CD4-positive, alpha-beta T cell treated with Interleukin-12 subunit alpha and Interleukin-12 subunit beta, for 1 hour (primary cell): ENCODE results near the gene SLC16A8.
"Not testable (repeated sequence)": the region's sequence is repeated elsewhere in the genome, so short reads cannot be mapped to it uniquely, and the experiment has no call there.

ENCODE experiments used
- DNase-seq: peaks from one replicate; pipeline ENCODE4 v3.0.0-alpha.2; 2020

The SLC16A8 gene

GRCh38 chr22:38085056-38085455, 1.1 kb upstream of the SLC16A8 start:
- no peak for DNase-seq

GRCh38 chr22:38082986-38083710, 836 bp downstream of the SLC16A8 start:
- DNase-seq: no peak

DNA sequence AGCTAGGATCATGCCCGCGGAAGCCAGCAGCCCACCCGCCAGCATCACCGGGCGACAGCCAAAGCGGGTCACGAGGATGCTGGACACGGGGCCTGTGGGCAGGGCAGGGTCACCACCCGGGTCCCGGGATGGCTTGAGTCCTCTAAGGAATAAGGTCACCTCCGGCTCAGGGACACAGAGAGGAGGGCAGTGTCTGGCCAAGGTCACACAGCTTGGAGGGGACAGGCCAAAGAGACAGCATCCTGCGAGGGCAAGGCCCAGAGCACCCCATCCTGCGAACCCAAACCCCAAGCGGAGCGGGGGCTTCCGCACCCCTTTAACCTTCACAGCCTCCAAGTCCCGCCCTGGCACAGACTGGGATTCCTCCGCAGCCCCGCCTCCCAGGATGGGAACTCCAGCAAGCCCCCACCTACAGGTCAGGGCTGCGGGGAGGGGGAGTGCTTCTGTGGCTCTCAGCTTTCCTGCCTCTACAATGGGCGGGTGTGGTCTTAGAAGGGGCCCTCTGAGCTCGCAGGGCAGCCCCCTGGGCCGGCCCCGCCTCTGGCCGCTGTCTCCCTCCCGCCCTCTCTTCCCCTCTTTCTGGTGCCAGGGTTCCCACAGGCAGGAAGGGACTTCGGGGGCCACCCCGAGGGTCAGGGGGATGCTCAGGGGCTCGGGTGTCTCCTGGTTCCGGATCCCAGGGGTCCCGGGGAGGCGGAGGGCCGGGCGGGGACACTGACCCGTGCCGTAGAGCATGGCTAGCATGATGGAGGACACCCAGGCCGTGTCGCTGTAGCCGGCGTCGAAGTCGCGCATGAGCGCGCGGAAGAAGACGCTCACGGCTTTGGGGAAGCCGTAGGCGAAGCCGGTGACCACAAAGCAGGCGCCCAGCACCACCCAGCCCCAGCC, 1.8 kb downstream of the SLC16A8 start:
- no peak for DNase-seq

GRCh38 chr22:38081636-38081940, 2.4 kb downstream of the SLC16A8 start:
- DNase-seq: no peak

DNA sequence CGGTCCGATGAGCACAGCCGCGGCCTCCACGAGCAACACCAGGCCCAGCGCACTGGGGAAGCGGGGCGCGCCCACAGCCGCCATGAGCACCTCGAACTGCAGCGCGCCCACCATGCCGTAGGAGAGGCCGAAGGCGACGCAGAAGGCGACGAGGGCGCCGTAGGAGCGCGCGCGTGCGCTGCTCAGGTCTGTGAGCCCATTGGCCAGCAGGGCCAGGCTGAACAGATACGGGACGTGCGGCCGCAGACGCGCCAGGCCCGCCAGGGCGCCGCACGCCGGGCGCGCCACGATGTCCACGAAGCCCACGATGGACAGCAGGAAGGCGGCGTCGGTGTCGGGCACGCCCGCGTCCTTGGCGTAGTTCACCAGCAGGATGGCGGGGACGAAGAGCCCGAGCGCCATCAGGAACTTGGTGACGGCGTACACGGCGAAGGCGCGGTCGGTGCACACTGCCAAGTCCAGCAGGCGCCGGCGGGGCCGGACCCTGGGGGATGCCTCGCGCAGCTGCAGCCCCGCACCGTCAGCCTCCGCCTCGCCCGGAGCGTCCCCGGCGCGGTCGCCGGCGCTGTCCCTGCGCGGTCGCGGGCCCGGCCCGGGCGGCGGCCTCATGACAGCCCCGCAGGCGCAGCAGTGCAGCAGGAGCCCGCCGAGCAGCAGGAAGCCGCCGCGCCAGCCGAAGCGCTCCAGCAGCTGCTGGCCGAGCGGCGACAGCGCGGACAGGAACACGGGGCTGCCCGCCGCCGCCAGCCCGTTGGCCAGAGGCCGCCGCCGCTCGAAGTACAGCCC, 2.9 kb downstream of the SLC16A8 start:
- no peak for DNase-seq

DNA sequence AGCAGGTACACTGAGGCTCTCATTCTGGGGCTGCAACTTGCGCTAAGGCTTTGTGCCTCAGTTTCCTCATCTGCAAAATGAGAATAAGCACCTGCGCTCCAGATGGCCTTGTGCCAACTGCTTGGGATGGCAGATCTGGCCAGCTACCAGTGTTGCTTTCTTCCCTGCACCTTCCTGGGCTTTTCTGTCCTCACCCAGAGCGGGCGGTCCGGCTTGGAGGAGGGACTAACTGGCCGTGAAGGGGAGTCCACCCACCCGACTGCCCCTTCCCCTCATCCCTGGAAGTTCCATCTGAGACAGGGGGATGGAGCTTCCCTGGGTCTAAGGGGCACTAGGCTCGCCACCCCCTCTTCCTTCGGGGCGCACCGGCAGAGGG, 3.5 kb downstream of the SLC16A8 start:
- no peak for DNase-seq

- no peak for DNase-seq
Observed at GRCh38 chr22:38079804-38080203, 4.2 kb downstream of the SLC16A8 start.

- not testable (repeated sequence) for DNase-seq
Observed at GRCh38 chr22:38079208-38079607, 4.8 kb downstream of the SLC16A8 start.

DNA sequence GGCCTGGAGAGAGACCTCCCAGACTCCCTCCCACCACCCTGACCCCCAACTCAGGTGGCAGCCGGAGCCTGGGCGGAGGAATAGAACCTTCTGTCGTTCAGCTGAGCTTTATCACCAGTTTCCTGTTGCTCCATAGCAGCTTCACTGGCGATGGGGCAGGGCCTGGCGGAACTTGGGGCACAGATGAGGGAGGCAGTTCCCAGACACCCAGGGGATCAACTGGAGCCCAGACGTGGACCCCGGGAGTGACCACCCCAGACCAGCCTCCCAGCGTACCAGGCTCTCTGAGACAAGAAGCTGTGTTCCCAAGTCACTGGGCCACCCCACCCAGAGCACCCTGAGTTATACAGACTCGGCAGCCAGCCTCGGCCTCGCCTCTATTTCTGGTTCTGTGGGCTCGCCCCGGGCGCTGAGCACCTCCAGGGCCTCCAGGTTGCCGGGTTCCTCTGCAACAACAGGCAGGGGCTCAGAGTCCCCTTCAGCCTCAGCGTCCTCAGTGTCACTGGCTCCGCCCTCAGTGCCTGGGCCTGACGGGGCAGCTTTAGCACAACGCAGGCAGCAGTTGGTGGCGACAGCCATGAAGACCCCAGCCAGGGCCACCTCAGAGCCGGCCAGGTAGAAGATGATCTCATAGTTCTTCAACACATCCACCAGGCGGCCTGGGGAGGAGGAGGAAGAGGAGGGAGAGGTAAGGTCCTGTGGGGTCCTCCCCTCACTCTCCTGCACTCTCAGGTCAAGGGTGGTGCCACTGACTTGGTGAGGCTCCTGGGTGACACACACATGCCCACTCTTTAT, 5.7 kb downstream of the SLC16A8 start:
- DNase-seq: no peak

- no peak for DNase-seq
Observed at GRCh38 chr22:38077595-38077994, 6.4 kb downstream of the SLC16A8 start.

DNA sequence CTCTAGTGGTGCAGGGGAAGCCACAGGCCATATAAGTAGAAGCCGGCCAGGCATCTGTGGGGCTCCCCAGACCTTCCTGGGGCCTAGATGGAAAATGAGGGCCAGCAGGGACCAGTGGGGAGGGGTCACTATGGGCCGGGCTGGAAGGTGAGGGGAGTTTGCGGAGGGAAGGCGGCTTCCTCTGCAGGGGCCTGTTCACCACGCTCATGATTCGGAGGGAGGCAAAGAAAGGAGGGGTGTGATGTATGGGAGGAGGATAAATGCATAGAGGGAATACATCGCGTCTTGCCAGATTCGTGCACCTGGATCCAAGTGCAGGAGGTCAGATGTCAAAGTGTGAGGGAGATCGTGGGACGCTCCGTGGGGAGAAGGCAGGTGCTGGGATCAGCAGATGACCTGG, 6.9 kb downstream of the SLC16A8 start:
- no peak for DNase-seq

DNA sequence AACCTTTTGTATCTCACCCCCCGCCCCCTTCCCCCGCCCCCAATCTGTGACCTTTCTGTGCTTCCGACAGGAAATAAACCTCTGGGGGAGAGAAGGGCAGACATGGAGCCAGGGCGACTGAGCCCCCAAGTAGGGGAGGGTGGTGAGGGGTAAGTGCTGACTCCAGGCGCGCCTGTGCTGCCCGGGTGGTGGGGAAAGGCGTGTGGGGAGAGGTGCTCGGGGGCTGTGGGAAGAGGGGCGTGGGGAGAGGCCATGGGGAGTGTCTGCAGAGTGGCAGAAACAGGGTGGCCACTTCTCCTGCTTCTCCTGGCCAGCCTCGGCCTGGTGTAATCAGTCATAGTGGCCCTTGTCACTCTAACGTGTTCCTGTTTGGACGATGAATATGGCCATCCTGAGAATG, 8.0 kb downstream of the SLC16A8 start:
- DNase-seq: no peak

DNA sequence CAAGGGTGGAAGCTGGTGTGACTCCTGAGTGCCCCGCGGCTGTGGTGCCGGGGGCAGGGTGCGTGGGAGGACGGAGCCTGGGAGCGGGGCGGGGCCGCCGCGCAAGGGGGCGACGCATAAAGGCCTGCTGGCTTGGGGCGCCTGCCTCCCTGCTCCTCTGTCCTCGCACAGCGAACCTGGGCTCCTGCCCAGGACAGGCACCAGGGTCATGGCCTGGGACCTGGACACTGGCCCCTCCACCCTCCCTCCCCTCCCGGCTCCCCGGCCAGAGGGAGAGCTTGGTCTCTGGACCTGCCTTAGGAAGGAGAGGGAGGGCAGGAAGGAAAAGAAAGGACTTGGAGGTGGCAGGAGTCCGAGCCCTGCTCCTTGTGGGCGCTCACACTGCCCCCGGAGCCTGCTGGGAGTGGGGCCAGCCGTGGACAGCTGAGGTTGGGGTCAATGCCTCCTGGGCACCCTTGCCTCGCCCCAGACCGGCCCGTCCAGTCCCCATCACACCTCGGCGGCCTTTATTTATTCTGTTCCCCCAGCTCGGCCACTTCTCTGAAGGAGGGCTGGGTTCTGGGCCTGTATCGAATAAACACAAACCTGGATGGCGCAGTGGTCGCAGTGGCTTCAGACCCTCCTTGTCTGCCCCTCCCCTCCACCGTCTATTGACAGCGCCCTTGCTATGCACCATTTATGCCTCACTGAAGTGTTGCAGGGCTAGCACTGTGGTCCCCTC, 8.7 kb downstream of the SLC16A8 start:
- DNase-seq: no peak

GRCh38 chr22:38074181-38075104, 9.5 kb downstream of the SLC16A8 start:
- DNase-seq: no peak

DNA sequence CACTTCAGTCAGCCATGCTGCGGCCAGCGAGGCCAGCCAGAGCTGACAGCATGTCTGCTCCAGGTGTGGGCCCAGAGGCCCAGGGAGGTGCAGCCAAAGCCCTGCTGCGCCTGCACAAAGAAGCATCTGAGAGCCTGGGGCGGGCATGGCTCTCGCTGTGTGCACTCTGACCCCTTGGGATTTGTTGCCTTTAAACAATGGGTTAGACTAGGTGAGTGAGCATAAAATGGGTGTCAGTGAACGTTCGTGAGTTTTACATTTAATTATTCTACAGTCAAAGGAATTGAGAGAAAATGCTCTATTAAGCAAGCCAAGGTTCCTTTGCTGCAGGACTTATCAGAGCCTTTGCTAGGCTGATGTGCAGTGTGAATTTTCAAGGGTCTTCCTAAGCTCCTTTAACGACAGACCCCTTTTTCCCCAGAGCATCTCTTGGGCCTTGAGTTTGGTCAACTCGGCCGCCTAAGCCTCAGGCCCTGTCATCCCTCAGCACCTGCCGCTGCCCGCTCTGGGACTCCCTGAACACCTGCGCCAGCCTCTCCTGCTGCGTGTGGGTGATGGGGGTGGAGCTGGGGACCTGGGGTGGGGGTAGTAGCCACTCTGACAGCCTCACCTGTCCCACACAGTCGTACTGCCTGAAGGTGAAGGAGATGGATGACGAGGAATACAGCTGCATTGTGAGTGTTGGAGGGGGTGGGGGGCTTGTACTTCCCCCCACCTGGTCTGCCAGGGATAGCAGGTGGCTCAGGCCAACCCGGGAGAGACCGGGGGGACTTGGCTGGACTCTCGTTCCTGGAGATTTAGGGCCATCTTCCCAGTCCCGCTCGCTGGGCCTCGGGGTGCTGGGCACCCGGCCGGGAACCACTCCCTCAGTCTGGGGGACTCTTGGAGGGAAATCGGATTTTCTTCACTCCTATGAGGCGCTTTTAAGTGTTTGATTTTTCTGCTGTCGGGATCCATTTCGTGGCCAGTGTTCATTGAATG, 10.5 kb downstream of the SLC16A8 start:
- no peak for DNase-seq

DNA sequence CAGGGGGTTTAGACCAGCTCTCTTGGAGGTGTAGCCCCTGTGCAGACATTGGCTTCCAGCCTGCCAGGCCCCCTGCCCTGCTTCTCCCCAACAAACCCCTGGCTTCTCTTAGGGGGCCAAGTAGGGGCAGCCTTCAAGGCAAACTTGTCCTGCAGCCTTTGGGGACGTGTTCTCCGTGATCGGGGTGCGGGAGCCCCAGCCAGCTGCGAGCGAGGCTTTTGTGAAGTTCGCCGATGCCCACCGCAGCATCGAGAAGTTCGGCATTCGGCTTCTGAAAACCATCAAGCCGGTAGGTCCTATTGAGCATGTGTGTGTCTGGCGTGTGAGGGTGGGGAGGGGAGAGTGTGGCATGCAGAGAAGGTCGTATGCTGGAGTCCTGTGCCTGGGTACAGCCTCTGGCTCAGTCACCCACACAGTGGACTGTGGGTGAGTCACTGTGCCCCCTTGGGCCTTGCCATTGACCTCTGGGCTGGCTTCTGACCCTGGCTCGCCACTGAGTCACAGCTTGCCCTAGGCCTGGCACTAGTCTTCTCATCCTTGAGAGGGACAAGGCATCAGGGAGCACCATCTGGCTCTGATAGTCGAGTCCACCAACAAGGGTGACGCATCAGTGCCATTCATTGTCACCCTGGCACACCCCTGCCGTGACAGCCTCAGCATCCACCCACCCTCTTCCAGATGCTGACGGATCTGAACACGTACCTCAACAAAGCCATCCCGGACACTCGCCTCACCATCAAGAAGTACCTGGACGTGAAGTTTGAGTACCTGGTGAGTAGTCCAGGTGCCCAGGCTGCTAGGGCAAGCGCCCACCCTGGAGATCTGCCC, 11.4 kb downstream of the SLC16A8 start:
- DNase-seq: no peak

DNA sequence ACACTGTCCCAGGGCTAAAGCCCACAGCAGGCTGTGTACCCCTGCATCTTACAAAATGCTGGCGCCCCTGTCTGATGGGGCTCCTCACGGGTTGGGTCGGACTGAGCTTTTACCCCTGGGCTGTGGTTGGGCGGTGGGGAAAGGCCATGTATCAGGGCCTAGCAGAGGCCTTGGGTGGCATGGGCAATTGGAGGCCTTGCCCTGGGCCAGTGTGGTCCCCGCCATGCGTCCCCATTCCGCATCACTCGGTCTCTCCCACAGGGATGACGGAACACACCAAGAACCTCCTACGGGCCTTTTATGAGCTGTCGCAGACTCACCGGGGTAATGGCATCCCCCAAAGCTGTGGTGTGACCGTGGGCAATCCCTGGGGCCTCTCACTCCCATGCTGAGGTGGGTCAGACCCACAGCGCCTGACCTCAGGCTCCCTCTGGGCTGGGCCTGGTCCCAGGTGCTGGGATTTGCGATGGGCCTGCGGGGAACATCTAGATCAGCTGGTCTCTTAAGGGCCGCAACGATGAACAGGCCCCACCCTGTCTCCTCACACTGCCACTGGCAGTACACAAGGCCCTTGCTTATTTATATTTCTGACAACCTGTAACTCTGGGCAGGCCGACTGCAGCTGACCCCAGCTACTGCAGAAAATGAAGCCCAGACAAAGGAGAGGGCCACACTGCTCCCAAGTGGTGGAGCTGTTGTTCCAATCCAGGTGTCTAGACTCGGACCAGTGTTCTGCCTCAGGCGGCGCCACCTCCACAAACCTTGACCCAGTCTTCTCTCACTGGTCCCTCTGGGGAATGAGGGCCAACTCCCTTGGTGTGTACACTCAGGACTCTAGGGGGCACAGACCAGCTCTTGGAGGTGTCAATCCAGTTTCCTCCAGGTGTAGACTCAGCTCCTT, 12.3 kb downstream of the SLC16A8 start:
- no peak for DNase-seq
